ENCODE results near the gene PLD3.
"Not testable (repeated sequence)": the region's sequence is repeated elsewhere in the genome, so short reads cannot be mapped to it uniquely, and the experiment has no call there.

The PLD3 gene

GRCh38 chr19:40331052-40331451 is 17.4 kb upstream of the PLD3 start:
- DNase-seq = no peak
- Histone ChIP-seq H3K4me3 (ENCODE audit: insufficient read depth, low read depth, low read length, poor library complexity, severe bottlenecking) (no peak overlapping the region), H3K9me3 (ENCODE audit: control insufficient read depth, low read length) (no peaks in the 10 kb centered on the region), H3K4me1 (ENCODE audit: control insufficient read depth, insufficient read depth, low read length, poor library complexity, severe bottlenecking) (no peaks in the 10 kb centered on the region), H3K36me3 (ENCODE audit: control insufficient read depth, insufficient read depth, low read length) (peaks cover 55% of the 10 kb centered on the region), H3K27me3 (replicated peaks; ENCODE audit: control insufficient read depth, insufficient read depth, low read length, poor library complexity, severe bottlenecking) (no peaks in the 10 kb centered on the region), H3K27ac (ENCODE audit: insufficient read depth, low read length, poor library complexity, severe bottlenecking) (no peak overlapping the region)

GRCh38 chr19:40332669-40333068 is 15.8 kb upstream of the PLD3 start:
- Histone ChIP-seq H3K9me3 (ENCODE audit: control insufficient read depth, low read length) (no peaks in the 10 kb centered on the region), H3K36me3 (ENCODE audit: control insufficient read depth, insufficient read depth, low read length) (peaks cover 50% of the 10 kb centered on the region), H3K4me1 (ENCODE audit: control insufficient read depth, insufficient read depth, low read length, poor library complexity, severe bottlenecking) (no peaks in the 10 kb centered on the region), H3K27me3 (replicated peaks; ENCODE audit: control insufficient read depth, insufficient read depth, low read length, poor library complexity, severe bottlenecking) (no peaks in the 10 kb centered on the region), H3K27ac (ENCODE audit: insufficient read depth, low read length, poor library complexity, severe bottlenecking) (no peak overlapping the region), H3K4me3 (ENCODE audit: insufficient read depth, low read depth, low read length, poor library complexity, severe bottlenecking) (no peak overlapping the region)
- no peak for DNase-seq

GRCh38 chr19:40333083-40333482 is 15.4 kb upstream of the PLD3 start:
- not testable (repeated sequence) for H3K4me3 ChIP-seq (ENCODE audit: insufficient read depth, low read depth, low read length, poor library complexity, severe bottlenecking); DNase-seq; H3K9me3 ChIP-seq (ENCODE audit: control insufficient read depth, low read length); H3K27me3 ChIP-seq (replicated peaks; ENCODE audit: control insufficient read depth, insufficient read depth, low read length, poor library complexity, severe bottlenecking); H3K4me1 ChIP-seq (ENCODE audit: control insufficient read depth, insufficient read depth, low read length, poor library complexity, severe bottlenecking); H3K27ac ChIP-seq (ENCODE audit: insufficient read depth, low read length, poor library complexity, severe bottlenecking)
- H3K36me3 ChIP-seq (ENCODE audit: control insufficient read depth, insufficient read depth, low read length) = peaks cover 49% of the 10 kb centered on the region

GRCh38 chr19:40335101-40335500 is 13.4 kb upstream of the PLD3 start:
- no peak for DNase-seq
- H3K4me3 ChIP-seq (ENCODE audit: insufficient read depth, low read depth, low read length, poor library complexity, severe bottlenecking) = no peak overlapping the region
- H3K27me3 ChIP-seq (replicated peaks; ENCODE audit: control insufficient read depth, insufficient read depth, low read length, poor library complexity, severe bottlenecking) = no peaks in the 10 kb centered on the region
- H3K27ac ChIP-seq (ENCODE audit: insufficient read depth, low read length, poor library complexity, severe bottlenecking) = no peak overlapping the region
- H3K36me3 ChIP-seq (ENCODE audit: control insufficient read depth, insufficient read depth, low read length) = peaks cover 33% of the 10 kb centered on the region
- no peaks in the 10 kb centered on the region for H3K9me3 ChIP-seq (ENCODE audit: control insufficient read depth, low read length)
- H3K4me1 ChIP-seq (ENCODE audit: control insufficient read depth, insufficient read depth, low read length, poor library complexity, severe bottlenecking) = no peaks in the 10 kb centered on the region

- H3K4me3 ChIP-seq (ENCODE audit: insufficient read depth, low read depth, low read length, poor library complexity, severe bottlenecking) = no peak overlapping the region
These were observed 12.5 kb upstream of the PLD3 start for GRCh38 chr19:40335855-40336600.

GRCh38 chr19:40336601-40336900 is 11.9 kb upstream of the PLD3 start:
- Histone ChIP-seq H3K4me3 (ENCODE audit: insufficient read depth, low read depth, low read length, poor library complexity, severe bottlenecking) (no peak overlapping the region), H3K36me3 (ENCODE audit: control insufficient read depth, insufficient read depth, low read length) (peaks cover 23% of the 10 kb centered on the region), H3K27me3 (replicated peaks; ENCODE audit: control insufficient read depth, insufficient read depth, low read length, poor library complexity, severe bottlenecking) (no peaks in the 10 kb centered on the region), H3K27ac (ENCODE audit: insufficient read depth, low read length, poor library complexity, severe bottlenecking) (no peak overlapping the region), H3K9me3 (ENCODE audit: control insufficient read depth, low read length) (no peaks in the 10 kb centered on the region), H3K4me1 (ENCODE audit: control insufficient read depth, insufficient read depth, low read length, poor library complexity, severe bottlenecking) (no peaks in the 10 kb centered on the region)
- no peak for DNase-seq

More at GRCh38 chr19:40335855-40336600, 12.5 kb upstream of the PLD3 start:
- Histone ChIP-seq H3K9me3 (ENCODE audit: control insufficient read depth, low read length) (no peaks in the 10 kb centered on the region), H3K27me3 (replicated peaks; ENCODE audit: control insufficient read depth, insufficient read depth, low read length, poor library complexity, severe bottlenecking) (no peaks in the 10 kb centered on the region), H3K27ac (ENCODE audit: insufficient read depth, low read length, poor library complexity, severe bottlenecking) (no peak overlapping the region), H3K4me1 (ENCODE audit: control insufficient read depth, insufficient read depth, low read length, poor library complexity, severe bottlenecking) (no peaks in the 10 kb centered on the region), H3K36me3 (ENCODE audit: control insufficient read depth, insufficient read depth, low read length) (peaks cover 26% of the 10 kb centered on the region)
- DNase-seq = no peak

- Histone ChIP-seq H3K4me1 (ENCODE audit: control insufficient read depth, insufficient read depth, low read length, poor library complexity, severe bottlenecking) (no peaks in the 10 kb centered on the region), H3K4me3 (ENCODE audit: insufficient read depth, low read depth, low read length, poor library complexity, severe bottlenecking) (no peak overlapping the region), H3K36me3 (ENCODE audit: control insufficient read depth, insufficient read depth, low read length) (peaks cover 20% of the 10 kb centered on the region), H3K27ac (ENCODE audit: insufficient read depth, low read length, poor library complexity, severe bottlenecking) (no peak overlapping the region), H3K9me3 (ENCODE audit: control insufficient read depth, low read length) (no peaks in the 10 kb centered on the region), H3K27me3 (replicated peaks; ENCODE audit: control insufficient read depth, insufficient read depth, low read length, poor library complexity, severe bottlenecking) (no peaks in the 10 kb centered on the region)
- DNase-seq = no peak
These were observed 11.4 kb upstream of the PLD3 start for GRCh38 chr19:40337107-40337506.

GRCh38 chr19:40337594-40337993 is 10.9 kb upstream of the PLD3 start:
- DNase-seq = no peak
- Histone ChIP-seq H3K9me3 (ENCODE audit: control insufficient read depth, low read length) (no peaks in the 10 kb centered on the region), H3K36me3 (ENCODE audit: control insufficient read depth, insufficient read depth, low read length) (peaks cover 17% of the 10 kb centered on the region), H3K4me3 (ENCODE audit: insufficient read depth, low read depth, low read length, poor library complexity, severe bottlenecking) (no peak overlapping the region), H3K4me1 (ENCODE audit: control insufficient read depth, insufficient read depth, low read length, poor library complexity, severe bottlenecking) (no peaks in the 10 kb centered on the region), H3K27me3 (replicated peaks; ENCODE audit: control insufficient read depth, insufficient read depth, low read length, poor library complexity, severe bottlenecking) (no peaks in the 10 kb centered on the region), H3K27ac (ENCODE audit: insufficient read depth, low read length, poor library complexity, severe bottlenecking) (no peak overlapping the region)

GRCh38 chr19:40339018-40339728 is 9.3 kb upstream of the PLD3 start:
- Histone ChIP-seq H3K27me3 (replicated peaks; ENCODE audit: control insufficient read depth, insufficient read depth, low read length, poor library complexity, severe bottlenecking) (no peaks in the 10 kb centered on the region), H3K9me3 (ENCODE audit: control insufficient read depth, low read length) (no peaks in the 10 kb centered on the region), H3K4me3 (ENCODE audit: insufficient read depth, low read depth, low read length, poor library complexity, severe bottlenecking) (no peak overlapping the region), H3K27ac (ENCODE audit: insufficient read depth, low read length, poor library complexity, severe bottlenecking) (no peak overlapping the region), H3K4me1 (ENCODE audit: control insufficient read depth, insufficient read depth, low read length, poor library complexity, severe bottlenecking) (no peaks in the 10 kb centered on the region), H3K36me3 (ENCODE audit: control insufficient read depth, insufficient read depth, low read length) (peaks cover 7% of the 10 kb centered on the region)
- no peak for DNase-seq

GRCh38 chr19:40341601-40342482 is 6.7 kb upstream of the PLD3 start:
- no peak overlapping the region for H3K27ac ChIP-seq (ENCODE audit: insufficient read depth, low read length, poor library complexity, severe bottlenecking)
- no peaks in the 10 kb centered on the region for H3K36me3 ChIP-seq (ENCODE audit: control insufficient read depth, insufficient read depth, low read length)
- no peaks in the 10 kb centered on the region for H3K4me1 ChIP-seq (ENCODE audit: control insufficient read depth, insufficient read depth, low read length, poor library complexity, severe bottlenecking)
- no peaks in the 10 kb centered on the region for H3K27me3 ChIP-seq (replicated peaks; ENCODE audit: control insufficient read depth, insufficient read depth, low read length, poor library complexity, severe bottlenecking)
- DNase-seq = no peak
- no peak overlapping the region for H3K4me3 ChIP-seq (ENCODE audit: insufficient read depth, low read depth, low read length, poor library complexity, severe bottlenecking)
- H3K9me3 ChIP-seq (ENCODE audit: control insufficient read depth, low read length) = no peaks in the 10 kb centered on the region
